HL-60 (cell line): ENCODE measurements around the gene LARP1.

Experiments used
- DNase-seq, 2 experiments: peaks; one replicate each; pipeline ENCODE4 v3.0.0-alpha.2; 2010 to 2020; ENCODE audit warnings: low read depth in 1 of 2, low spot score in 1 of 2
- H3K27ac ChIP-seq: fragments of 250-450 bp; sonication (Bioruptor Pico); replicated peaks from 2 replicates; pipeline ENCODE4 v1.5.1; 2020; ENCODE audit warnings: mild to moderate bottlenecking, moderate library complexity
- H3K27me3 ChIP-seq: fragments of 250-450 bp; sonication (Bioruptor Pico); 2 replicates; pipeline ENCODE4 v1.5.1; 2021; ENCODE audit warnings: mild to moderate bottlenecking, moderate library complexity; ENCODE audit not compliant: insufficient read depth, poor library complexity, severe bottlenecking
- H3K4me3 ChIP-seq: replicated peaks from 2 replicates; pipeline ENCODE4 v1.5.1; 2011; ENCODE audit warnings: mild to moderate bottlenecking, control low read depth, low read length; ENCODE audit not compliant: insufficient read depth
- GABPA ChIP-seq: IDR thresholded peaks from 2 replicates; pipeline ENCODE4 v1.6.1; 2012; ENCODE audit warnings: low read depth
- POLR2AphosphoS5 ChIP-seq: IDR thresholded peaks from 2 replicates; pipeline ENCODE4 v1.6.1; 2012; ENCODE audit warnings: low read depth
- SPI1 ChIP-seq: IDR thresholded peaks from 2 replicates; pipeline ENCODE4 v1.6.1; 2012; ENCODE audit warnings: low read depth, mild to moderate bottlenecking, borderline replicate concordance
- TF ChIP-seq, protein P1 (sequence below): IDR thresholded peaks from 2 replicates; pipeline ENCODE4 v1.6.1; 2012; ENCODE audit warnings: low read depth; ENCODE audit not compliant: insufficient replicate concordance
- TF ChIP-seq, protein P2 (sequence below): IDR thresholded peaks from one replicate; pipeline ENCODE4 v1.5.1; 2011; ENCODE audit warnings: low read length, control low read depth, inconsistent platforms; ENCODE audit not compliant: insufficient read depth

Gene LARP1

DNA sequence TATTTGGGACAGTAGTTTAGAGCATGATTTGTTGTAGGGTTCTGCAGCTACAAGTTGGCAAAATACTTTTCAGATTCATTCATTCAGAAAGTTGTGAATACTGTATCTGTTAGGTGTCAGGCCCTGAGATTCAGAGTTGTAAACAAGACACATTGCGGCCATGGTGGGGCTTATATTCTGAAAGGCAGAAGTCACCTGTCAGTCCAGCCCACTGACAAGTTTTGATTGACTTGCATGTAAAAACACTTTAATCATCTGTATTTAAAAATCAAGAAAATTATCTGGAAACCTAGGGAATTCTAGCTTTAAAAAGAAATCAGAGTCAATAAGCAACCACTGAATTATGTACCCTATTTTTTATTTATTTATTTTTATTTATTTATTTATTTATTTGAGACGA lies 13.0 kb downstream of the LARP1 start:
- DNase-seq, result no peak
- Histone ChIP-seq H3K4me3 (no peak overlapping the region), H3K27me3 (no peaks in the 10 kb centered on the region), H3K27ac (no peak overlapping the region)
- TF ChIP-seq GABPA, result no peak

DNA sequence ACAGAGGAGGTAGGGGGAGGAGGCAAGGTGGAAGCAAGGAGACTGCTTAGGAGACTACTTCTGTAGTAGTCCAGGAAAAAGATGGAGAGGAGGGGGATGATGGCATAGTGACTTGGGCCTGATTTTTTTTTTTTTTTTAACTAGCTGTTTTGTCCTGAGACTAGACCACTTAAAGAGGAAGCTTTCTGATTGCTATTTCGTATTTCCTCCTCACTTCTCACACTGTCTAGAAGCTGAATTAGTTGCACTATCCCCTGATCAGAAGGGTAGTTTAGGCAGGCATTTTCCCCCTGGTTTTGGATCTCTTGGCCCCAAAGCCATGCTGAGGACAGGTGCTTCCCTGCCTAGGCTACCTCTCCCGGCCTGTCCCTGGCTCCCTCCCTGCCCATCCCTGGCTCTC lies 14.9 kb downstream of the LARP1 start:
- Histone ChIP-seq H3K27me3 (no peaks in the 10 kb centered on the region), H3K4me3 (no peak overlapping the region), H3K27ac (no peak overlapping the region)
- TF ChIP-seq, protein P1, sequence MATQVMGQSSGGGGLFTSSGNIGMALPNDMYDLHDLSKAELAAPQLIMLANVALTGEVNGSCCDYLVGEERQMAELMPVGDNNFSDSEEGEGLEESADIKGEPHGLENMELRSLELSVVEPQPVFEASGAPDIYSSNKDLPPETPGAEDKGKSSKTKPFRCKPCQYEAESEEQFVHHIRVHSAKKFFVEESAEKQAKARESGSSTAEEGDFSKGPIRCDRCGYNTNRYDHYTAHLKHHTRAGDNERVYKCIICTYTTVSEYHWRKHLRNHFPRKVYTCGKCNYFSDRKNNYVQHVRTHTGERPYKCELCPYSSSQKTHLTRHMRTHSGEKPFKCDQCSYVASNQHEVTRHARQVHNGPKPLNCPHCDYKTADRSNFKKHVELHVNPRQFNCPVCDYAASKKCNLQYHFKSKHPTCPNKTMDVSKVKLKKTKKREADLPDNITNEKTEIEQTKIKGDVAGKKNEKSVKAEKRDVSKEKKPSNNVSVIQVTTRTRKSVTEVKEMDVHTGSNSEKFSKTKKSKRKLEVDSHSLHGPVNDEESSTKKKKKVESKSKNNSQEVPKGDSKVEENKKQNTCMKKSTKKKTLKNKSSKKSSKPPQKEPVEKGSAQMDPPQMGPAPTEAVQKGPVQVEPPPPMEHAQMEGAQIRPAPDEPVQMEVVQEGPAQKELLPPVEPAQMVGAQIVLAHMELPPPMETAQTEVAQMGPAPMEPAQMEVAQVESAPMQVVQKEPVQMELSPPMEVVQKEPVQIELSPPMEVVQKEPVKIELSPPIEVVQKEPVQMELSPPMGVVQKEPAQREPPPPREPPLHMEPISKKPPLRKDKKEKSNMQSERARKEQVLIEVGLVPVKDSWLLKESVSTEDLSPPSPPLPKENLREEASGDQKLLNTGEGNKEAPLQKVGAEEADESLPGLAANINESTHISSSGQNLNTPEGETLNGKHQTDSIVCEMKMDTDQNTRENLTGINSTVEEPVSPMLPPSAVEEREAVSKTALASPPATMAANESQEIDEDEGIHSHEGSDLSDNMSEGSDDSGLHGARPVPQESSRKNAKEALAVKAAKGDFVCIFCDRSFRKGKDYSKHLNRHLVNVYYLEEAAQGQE, result no peak
- TF ChIP-seq, protein P2, sequence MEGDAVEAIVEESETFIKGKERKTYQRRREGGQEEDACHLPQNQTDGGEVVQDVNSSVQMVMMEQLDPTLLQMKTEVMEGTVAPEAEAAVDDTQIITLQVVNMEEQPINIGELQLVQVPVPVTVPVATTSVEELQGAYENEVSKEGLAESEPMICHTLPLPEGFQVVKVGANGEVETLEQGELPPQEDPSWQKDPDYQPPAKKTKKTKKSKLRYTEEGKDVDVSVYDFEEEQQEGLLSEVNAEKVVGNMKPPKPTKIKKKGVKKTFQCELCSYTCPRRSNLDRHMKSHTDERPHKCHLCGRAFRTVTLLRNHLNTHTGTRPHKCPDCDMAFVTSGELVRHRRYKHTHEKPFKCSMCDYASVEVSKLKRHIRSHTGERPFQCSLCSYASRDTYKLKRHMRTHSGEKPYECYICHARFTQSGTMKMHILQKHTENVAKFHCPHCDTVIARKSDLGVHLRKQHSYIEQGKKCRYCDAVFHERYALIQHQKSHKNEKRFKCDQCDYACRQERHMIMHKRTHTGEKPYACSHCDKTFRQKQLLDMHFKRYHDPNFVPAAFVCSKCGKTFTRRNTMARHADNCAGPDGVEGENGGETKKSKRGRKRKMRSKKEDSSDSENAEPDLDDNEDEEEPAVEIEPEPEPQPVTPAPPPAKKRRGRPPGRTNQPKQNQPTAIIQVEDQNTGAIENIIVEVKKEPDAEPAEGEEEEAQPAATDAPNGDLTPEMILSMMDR, result no peak
- DNase-seq, result no peak

DNA sequence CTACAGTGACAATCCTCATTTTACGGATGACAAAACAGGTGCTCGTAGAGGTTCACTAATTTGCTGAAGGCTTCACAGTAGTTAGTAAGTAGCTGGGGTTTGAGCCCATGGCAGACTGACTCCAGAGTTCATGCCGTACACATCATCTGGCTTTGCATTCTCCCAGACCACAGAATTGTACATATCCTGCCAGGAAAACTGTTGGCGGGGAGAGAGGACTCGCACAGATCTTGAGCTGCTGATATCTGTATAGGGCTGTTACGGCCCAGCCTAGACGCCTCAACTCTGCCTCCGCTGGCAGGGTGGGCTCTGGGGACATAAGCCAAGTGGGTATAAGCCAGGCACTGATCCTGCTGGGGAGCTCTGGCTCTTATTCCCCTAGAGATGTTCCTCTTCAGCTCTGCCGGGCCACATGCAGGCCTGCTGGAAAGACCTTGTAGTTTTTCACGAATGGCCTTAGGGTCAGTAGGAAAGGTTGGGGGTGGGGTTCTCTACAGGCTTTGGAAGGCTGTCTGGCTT lies 16.3 kb downstream of the LARP1 start:
- TF ChIP-seq, protein P1, result no peak
- no peak for TF ChIP-seq POLR2AphosphoS5
- TF ChIP-seq, protein P2, result no peak
- no peak for TF ChIP-seq GABPA
- TF ChIP-seq SPI1, result no peak
- no peak overlapping the region for H3K4me3 ChIP-seq
- H3K27ac ChIP-seq, result no peak overlapping the region
- H3K27me3 ChIP-seq, result no peaks in the 10 kb centered on the region
- no peak for DNase-seq

DNA sequence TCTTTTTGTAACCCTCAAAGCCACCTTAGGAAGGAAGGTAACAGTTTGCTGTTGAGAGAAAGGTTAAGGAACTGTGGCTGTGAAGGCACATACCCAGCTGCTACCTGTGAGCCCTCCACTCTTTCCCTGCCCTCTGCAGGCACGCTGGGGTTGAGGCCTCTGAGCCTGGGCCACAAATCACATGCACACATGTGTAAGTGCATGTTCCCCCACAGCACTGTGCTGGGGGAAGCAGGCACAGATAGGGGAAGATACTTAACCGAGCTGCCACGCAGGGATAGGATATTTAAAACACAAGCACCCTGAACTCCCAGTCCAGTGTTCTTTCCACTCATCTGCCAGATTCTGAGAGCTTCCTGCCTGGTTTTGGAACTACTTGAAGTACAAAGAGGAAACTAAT lies 18.1 kb downstream of the LARP1 start:
- DNase-seq, result no peak
- Histone ChIP-seq H3K4me3 (no peak overlapping the region), H3K27me3 (no peaks in the 10 kb centered on the region), H3K27ac (no peak overlapping the region)
- TF ChIP-seq, protein P1, result no peak
- no peak for TF ChIP-seq GABPA
- no peak for TF ChIP-seq SPI1
- TF ChIP-seq, protein P2, result no peak
- TF ChIP-seq POLR2AphosphoS5, result no peak
